HL-60 (cell line): ENCODE results near the gene SMAD6.

Experiments
- DNase-seq, 2 experiments: peaks; one replicate each; pipeline ENCODE4 v3.0.0-alpha.2; 2010 to 2020; ENCODE audit warnings: low read depth in 1 of 2, low spot score in 1 of 2
- H3K27ac ChIP-seq: fragments of 250-450 bp; sonication (Bioruptor Pico); replicated peaks from 2 replicates; pipeline ENCODE4 v1.5.1; 2020; ENCODE audit warnings: mild to moderate bottlenecking, moderate library complexity
- H3K27me3 ChIP-seq: fragments of 250-450 bp; sonication (Bioruptor Pico); 2 replicates; pipeline ENCODE4 v1.5.1; 2021; ENCODE audit warnings: mild to moderate bottlenecking, moderate library complexity; ENCODE audit not compliant: insufficient read depth, poor library complexity, severe bottlenecking
- H3K4me3 ChIP-seq: replicated peaks from 2 replicates; pipeline ENCODE4 v1.5.1; 2011; ENCODE audit warnings: mild to moderate bottlenecking, control low read depth, low read length; ENCODE audit not compliant: insufficient read depth
- CTCF ChIP-seq: IDR thresholded peaks from one replicate; pipeline ENCODE4 v1.5.1; 2011; ENCODE audit warnings: low read length, control low read depth, inconsistent platforms; ENCODE audit not compliant: insufficient read depth
- GABPA ChIP-seq: IDR thresholded peaks from 2 replicates; pipeline ENCODE4 v1.6.1; 2012; ENCODE audit warnings: low read depth
- POLR2AphosphoS5 ChIP-seq: IDR thresholded peaks from 2 replicates; pipeline ENCODE4 v1.6.1; 2012; ENCODE audit warnings: low read depth
- REST ChIP-seq: IDR thresholded peaks from 2 replicates; pipeline ENCODE4 v1.6.1; 2012; ENCODE audit warnings: low read depth; ENCODE audit not compliant: insufficient replicate concordance
- SPI1 ChIP-seq: IDR thresholded peaks from 2 replicates; pipeline ENCODE4 v1.6.1; 2012; ENCODE audit warnings: low read depth, mild to moderate bottlenecking, borderline replicate concordance

SMAD6 gene

GRCh38 chr15:66655511-66655910, 46.5 kb upstream of the SMAD6 start:
- Histone ChIP-seq H3K4me3 (no peak overlapping the region), H3K27ac (no peak overlapping the region), H3K27me3 (peaks cover 5% of the 10 kb centered on the region)
- DNase-seq = no peak
- TF ChIP-seq REST (no peak), POLR2AphosphoS5 (no peak), CTCF (no peak), GABPA (no peak), SPI1 (no peak)

- no peak for TF ChIP-seq POLR2AphosphoS5
- TF ChIP-seq GABPA = no peak
- no peak for TF ChIP-seq CTCF
- TF ChIP-seq REST = no peak
- no peak for TF ChIP-seq SPI1
- H3K27me3 ChIP-seq = peaks cover 5% of the 10 kb centered on the region
- H3K27ac ChIP-seq = no peak overlapping the region
- no peak for DNase-seq
- H3K4me3 ChIP-seq = no peak overlapping the region
Observed at GRCh38 chr15:66655997-66656396, 46.0 kb upstream of the SMAD6 start.

- no peak for TF ChIP-seq CTCF
- no peak for TF ChIP-seq GABPA
- TF ChIP-seq SPI1 = no peak
- TF ChIP-seq REST = no peak
- TF ChIP-seq POLR2AphosphoS5 = no peak
- DNase-seq = no peak
- no peak overlapping the region for H3K4me3 ChIP-seq
- peaks cover 5% of the 10 kb centered on the region for H3K27me3 ChIP-seq
- H3K27ac ChIP-seq = no peak overlapping the region
Observed at GRCh38 chr15:66657185-66658020, 44.6 kb upstream of the SMAD6 start.
